IPS-18a (cell line): Measurements from ENCODE around the gene RCOR1.
A peak's percentile ranks its signal among the peaks of the same experiment; 100 is the strongest.
"Not testable (repeated sequence)": the region's sequence is repeated elsewhere in the genome, so short reads cannot be mapped to it uniquely, and the experiment has no call there.

Experiments
- H3K27ac ChIP-seq: one replicate; pipeline ENCODE4 v1.5.1; 2013; ENCODE audit warnings: low read length
- H3K27me3 ChIP-seq: one replicate; pipeline ENCODE4 v1.6.1; 2013; ENCODE audit warnings: mild to moderate bottlenecking, low read length; ENCODE audit not compliant: control insufficient read depth, insufficient read depth
- H3K36me3 ChIP-seq: one replicate; pipeline ENCODE4 v1.6.1; 2013; ENCODE audit warnings: low read depth, low read length; ENCODE audit not compliant: control insufficient read depth
- H3K4me1 ChIP-seq: one replicate; pipeline ENCODE4 v1.6.1; 2013; ENCODE audit warnings: low read depth, low read length; ENCODE audit not compliant: control insufficient read depth
- H3K4me3 ChIP-seq: one replicate; pipeline ENCODE4 v1.5.1; 2013; ENCODE audit warnings: low read length
- H3K9ac ChIP-seq: one replicate; pipeline ENCODE4 v1.6.1; 2013; ENCODE audit warnings: mild to moderate bottlenecking, low read length, moderate library complexity
- H3K9me3 ChIP-seq: one replicate; pipeline ENCODE4 v1.6.1; 2013; ENCODE audit warnings: low read depth, low read length; ENCODE audit not compliant: control insufficient read depth

RCOR1 gene

DNA sequence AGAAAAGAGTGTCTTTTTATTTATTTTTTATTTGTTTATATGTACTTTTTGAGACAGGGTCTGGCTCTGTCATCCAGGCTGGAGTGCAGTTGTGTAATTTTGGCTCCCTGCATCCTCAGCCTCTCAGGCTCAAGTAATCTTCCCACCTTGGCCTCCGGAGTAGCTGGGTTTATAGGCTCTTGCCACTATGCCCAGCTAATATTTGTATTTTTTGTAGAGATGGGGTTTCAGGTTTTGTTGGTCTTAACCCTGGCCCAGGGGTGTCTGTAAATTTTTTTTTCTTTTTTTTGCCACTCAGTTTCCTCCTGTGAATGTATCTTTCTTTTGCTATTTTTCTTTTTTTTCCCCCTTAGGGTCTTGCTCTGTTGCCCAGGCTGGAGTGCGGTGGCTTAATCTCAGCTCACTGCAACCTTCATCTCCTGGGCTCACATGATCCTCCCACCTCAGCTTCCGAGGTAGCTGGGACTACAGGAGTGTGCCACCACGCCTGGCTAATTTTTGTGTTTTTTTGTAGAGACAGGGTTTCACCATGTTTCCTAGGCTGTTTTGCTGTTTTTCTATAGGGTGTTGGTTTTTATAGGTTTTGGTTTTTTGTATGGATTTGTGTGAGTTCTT is 11.0 kb downstream of the RCOR1 start:
- Histone ChIP-seq H3K9ac (no peak overlapping the region), H3K9me3 (no peaks in the 10 kb centered on the region), H3K36me3 (no peaks in the 10 kb centered on the region), H3K27me3 (no peaks in the 10 kb centered on the region), H3K27ac (no peak overlapping the region), H3K4me3 (no peak overlapping the region), H3K4me1 (no peaks in the 10 kb centered on the region)

DNA sequence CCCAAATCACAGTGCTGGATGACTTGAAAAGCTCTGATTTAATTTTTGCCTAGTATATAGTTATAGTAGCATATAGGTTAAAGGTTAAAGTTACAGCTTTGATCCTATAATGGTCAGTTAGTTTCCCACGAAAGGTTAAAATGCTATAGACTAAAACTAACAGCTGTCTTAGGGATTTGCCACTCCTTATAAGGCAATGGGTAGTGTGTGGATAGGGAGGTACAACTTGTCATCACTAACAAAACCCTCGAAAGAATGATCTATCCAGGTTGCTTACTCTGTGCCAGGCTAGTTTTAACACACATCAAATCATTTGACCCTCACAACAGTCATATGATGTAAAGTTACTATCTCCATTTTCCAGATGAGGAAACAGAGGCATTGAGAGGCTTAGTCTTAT is 11.7 kb downstream of the RCOR1 start:
- H3K27me3 ChIP-seq: no peaks in the 10 kb centered on the region
- H3K4me1 ChIP-seq: no peaks in the 10 kb centered on the region
- H3K27ac ChIP-seq: no peak overlapping the region
- no peak overlapping the region for H3K4me3 ChIP-seq
- H3K9me3 ChIP-seq: no peaks in the 10 kb centered on the region
- H3K9ac ChIP-seq: no peak overlapping the region
- no peaks in the 10 kb centered on the region for H3K36me3 ChIP-seq

DNA sequence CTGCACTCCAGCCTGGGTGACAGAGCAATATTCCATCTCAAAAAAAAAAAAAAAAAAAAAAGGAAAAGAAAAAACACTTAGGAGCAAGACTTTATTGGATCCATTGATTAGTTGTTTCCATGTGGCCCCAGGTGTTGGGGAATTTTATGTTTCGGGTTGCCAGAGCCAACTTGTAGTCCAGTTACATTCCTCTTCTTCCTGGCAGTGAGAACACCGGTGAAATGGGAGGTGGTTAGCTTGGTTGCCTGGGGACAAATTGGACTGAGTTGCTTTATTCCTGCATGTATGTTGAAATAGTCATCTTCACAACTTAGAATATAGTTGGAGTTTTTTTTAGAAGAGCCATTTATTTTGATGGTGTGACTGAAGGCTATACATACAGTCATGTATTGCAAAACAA is 12.6 kb downstream of the RCOR1 start:
- H3K4me1 ChIP-seq: no peaks in the 10 kb centered on the region
- no peaks in the 10 kb centered on the region for H3K9me3 ChIP-seq
- H3K27ac ChIP-seq: no peak overlapping the region
- no peaks in the 10 kb centered on the region for H3K36me3 ChIP-seq
- H3K27me3 ChIP-seq: no peaks in the 10 kb centered on the region
- H3K9ac ChIP-seq: no peak overlapping the region
- H3K4me3 ChIP-seq: no peak overlapping the region

DNA sequence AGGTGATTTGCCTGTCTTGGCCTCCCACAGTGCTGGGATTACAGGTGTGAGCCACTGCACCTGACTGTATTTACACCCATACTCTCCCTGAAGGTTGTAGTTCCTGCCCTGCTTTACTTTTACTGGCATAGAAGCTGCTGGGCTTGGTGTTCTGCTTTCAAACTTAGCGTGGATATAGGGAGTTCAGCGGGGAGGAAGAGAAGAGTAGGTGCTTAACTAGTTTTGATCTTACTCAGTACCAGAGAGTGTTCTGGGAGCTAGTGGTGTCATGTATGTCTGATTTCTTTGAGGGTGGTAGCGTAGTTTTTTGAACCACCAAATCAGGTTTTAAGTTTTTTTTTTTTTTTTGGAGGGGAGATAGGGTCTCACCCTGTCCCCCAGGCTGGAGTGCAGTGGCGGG is 13.8 kb downstream of the RCOR1 start:
- H3K9me3 ChIP-seq: no peaks in the 10 kb centered on the region
- H3K27ac ChIP-seq: no peak overlapping the region
- H3K4me3 ChIP-seq: no peak overlapping the region
- no peaks in the 10 kb centered on the region for H3K4me1 ChIP-seq
- no peaks in the 10 kb centered on the region for H3K36me3 ChIP-seq
- no peaks in the 10 kb centered on the region for H3K27me3 ChIP-seq
- no peak overlapping the region for H3K9ac ChIP-seq

DNA sequence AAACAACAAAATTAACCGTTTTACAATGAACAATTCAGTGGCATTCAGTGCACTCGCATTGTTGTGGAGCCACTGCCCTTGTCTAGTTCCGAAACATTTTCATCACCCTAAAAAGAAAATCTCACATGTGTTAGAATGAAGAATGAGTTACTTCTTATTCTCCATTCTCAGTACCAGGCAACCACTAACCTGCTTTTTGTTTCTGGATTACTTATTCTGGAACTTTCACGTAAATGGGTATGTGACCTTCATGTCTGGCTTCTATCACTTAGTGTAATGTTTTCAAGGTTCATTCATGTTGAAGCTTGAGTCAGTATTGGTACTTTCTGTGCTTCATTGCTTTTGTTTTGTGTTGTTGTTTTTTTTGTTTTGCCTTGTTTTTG is 15.6 kb downstream of the RCOR1 start:
- H3K27ac ChIP-seq: no peak overlapping the region

DNA sequence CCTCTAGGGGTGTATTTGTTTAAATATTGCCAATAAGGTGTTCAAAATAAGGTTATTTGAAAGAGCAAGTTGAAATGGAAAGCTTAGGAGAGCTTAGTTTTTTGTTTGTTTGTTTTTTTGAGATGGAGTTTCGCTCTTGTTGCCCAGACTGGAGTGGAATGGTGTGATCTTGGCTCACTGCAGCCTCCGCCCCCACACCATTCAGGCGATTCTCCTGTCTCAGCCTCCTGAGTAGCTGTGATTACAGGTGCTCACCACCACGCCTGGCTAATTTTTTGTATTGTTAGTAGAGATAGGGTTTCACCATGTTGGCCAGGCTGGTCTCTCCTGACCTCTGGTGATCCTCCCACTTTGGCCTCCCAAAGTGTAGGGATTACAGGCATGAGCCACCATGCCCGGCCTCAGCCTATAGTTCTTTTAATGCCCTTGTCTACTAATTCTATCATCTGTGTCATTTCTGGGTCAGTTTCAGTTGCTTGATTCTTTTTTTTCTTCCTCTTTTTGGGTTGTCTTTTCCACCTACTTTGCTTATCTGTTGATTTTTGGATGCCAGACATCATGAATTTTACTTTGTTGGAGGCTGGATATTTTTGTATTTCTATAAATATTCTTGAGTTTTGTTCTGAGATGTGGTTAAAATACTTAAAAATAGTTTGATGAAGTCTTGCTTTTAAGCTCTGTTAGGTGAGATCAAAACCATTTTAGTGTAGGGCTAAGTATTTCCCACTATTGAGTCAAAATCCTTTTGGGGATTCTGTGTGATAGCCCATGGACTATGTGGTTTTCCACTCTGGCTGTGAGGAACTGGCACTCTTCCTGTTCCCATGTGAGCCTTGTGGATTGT is 18.7 kb downstream of the RCOR1 start:
- no peaks in the 10 kb centered on the region for H3K36me3 ChIP-seq
- H3K27me3 ChIP-seq: no peaks in the 10 kb centered on the region
- no peak overlapping the region for H3K4me3 ChIP-seq
- no peaks in the 10 kb centered on the region for H3K4me1 ChIP-seq
- H3K27ac ChIP-seq: no peak overlapping the region
- H3K9me3 ChIP-seq: no peaks in the 10 kb centered on the region
- no peak overlapping the region for H3K9ac ChIP-seq

More for the DNA sequence above, 15.6 kb downstream of the RCOR1 start:
- Histone ChIP-seq H3K9ac (no peak overlapping the region), H3K4me1 (no peaks in the 10 kb centered on the region), H3K9me3 (no peaks in the 10 kb centered on the region), H3K4me3 (no peak overlapping the region), H3K27me3 (no peaks in the 10 kb centered on the region), H3K36me3 (no peaks in the 10 kb centered on the region)

DNA sequence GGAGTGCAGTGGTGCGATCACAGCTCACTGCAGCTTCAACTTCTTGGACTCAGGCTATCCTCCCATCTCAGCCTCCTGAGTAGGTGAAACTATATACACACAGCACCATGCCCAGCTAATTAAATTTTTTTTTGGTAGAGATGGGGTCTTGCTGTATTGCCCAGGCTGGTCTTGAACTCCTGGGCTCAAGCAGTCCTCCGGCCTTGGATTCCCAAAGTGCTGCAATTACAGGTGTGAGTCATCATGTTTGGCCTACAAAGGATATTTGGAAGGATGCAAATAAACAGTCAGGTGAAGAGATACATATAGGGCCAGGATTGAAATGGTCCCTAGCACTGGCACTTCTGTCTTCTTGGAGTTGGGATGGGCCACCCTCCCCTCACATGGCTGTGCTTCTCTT is 23.9 kb downstream of the RCOR1 start:
- H3K27ac ChIP-seq: no peak overlapping the region
- H3K4me3 ChIP-seq: no peak overlapping the region
- H3K36me3 ChIP-seq: no peaks in the 10 kb centered on the region
- no peaks in the 10 kb centered on the region for H3K9me3 ChIP-seq
- H3K9ac ChIP-seq: no peak overlapping the region
- H3K4me1 ChIP-seq: no peaks in the 10 kb centered on the region
- H3K27me3 ChIP-seq: no peaks in the 10 kb centered on the region

DNA sequence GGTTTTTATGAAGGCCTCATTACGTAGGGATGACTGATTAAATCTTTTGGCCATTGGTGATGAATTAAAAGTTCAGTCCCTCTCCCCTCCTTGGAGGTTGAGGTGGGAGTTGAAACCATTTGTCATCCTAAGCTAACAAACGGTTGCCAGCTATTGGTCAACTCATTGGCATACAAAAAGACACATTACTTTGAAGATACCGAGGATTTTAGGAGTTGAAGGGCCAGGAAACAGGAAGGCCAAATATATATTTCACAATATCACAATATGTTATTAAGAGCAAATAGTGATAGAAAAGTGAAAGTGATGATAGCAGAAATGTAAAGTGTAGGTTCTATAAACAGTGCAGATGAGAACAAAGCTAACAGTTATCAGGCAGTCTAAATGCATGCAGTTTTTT is 24.4 kb downstream of the RCOR1 start:
- H3K4me1 ChIP-seq: peaks cover 4% of the 10 kb centered on the region
- no peaks in the 10 kb centered on the region for H3K9me3 ChIP-seq
- H3K9ac ChIP-seq: no peak overlapping the region
- no peaks in the 10 kb centered on the region for H3K27me3 ChIP-seq
- H3K27ac ChIP-seq: no peak overlapping the region
- H3K36me3 ChIP-seq: no peaks in the 10 kb centered on the region
- H3K4me3 ChIP-seq: no peak overlapping the region

DNA sequence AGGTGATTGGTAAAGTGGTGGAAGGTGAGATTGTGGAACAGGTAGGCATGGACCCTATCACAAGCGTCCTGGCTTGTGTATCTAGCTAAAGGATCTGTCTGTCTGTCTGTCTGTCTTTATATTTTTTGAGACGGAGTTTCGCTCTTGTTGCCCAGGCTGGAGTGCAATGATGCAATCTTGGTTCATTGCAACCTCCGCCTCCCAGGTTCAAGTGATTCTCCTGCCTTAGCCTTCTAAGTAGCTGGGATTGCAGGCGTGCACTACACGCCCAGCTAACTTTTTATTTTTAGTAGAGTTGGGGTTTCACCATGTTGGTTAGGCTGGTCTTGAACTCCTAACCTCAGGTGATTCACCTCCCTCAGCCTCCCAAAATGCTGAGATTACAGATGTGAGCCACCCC is 26.6 kb downstream of the RCOR1 start:
- H3K4me3 ChIP-seq, H3K27ac ChIP-seq, H3K9me3 ChIP-seq, H3K36me3 ChIP-seq, H3K9ac ChIP-seq, H3K27me3 ChIP-seq: not testable (repeated sequence)
- H3K4me1 ChIP-seq: peaks cover 16% of the 10 kb centered on the region

DNA sequence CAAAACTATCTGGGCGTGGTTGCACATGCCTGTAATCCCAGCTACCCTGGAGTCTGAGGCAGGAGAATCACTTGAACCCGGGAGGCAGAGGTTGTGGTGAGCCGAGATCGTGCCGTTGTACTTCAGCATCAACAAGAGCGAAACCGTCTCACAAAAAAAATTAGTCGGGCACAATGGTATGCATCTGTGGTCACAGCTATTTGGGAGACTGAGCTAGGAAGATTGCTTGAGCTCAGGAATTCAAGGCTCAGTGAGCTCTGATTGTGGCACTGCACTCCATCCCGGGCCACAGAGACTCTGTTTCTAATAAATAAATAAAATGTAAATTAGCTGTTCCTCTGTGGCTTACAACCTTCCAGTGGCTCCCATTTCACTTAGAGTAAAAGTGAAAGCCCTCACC is 28.0 kb downstream of the RCOR1 start:
- Histone ChIP-seq H3K36me3 (no peaks in the 10 kb centered on the region), H3K9me3 (no peaks in the 10 kb centered on the region), H3K27ac (no peak overlapping the region), H3K4me3 (no peak overlapping the region), H3K9ac (no peak overlapping the region), H3K27me3 (no peaks in the 10 kb centered on the region), H3K4me1 (peaks cover 16% of the 10 kb centered on the region)

DNA sequence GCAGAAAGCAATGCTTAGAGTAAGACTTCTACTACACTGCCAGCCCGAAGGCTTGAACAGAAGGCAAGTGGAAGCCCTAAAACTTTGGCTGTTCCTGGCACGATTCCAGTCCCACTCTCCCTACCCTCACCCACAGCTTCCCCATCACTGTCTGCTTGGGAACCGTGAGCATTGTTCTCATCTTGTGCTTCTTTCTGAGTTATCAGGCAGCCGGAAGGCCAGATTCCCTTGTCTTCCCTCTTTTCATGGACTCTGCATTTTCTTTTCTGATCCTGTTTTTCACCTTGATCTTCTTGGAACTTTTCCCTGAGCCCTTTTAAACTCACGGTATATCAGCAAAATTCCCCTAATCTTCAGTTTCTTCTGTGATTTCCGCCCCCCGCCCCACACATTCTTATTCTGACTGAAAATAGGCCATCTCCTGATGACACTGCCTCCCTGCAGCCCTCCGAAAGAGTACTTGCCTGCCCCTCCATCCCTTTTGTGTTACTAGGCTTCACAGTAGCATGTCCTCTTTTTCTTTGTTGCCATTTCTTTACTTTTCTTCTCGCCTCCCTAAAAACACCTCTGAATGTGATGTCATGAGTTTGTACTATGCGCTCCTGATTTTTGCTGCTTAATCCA is 29.9 kb downstream of the RCOR1 start:
- H3K27me3 ChIP-seq: no peaks in the 10 kb centered on the region
- no peaks in the 10 kb centered on the region for H3K36me3 ChIP-seq
- peak overlapping the region; percentile 35 for H3K4me3 ChIP-seq
- H3K9me3 ChIP-seq: no peaks in the 10 kb centered on the region
- H3K4me1 ChIP-seq: peaks cover 16% of the 10 kb centered on the region
- peak overlapping the region; percentile 41 for H3K9ac ChIP-seq
- H3K27ac ChIP-seq: peak overlapping the region; percentile 76

DNA sequence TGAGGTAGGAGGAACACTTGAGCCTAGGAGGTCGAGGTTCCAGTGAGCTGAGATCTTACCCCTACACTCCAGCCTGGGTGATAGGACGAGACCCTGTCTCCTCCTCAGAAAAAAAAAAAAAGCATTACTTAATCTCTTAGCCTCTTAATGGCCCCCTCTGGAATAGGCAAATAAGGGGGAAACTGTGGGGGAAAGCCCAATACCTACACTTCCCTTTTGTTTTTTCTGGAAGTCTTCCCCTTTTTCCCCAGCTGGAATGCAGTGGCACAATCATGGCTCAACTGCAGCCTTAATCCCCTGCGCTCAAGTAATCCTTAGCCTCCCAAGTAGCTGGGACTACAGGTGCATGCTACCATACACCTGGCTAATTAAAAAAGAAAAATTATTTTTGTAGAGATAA is 32.2 kb downstream of the RCOR1 start:
- Histone ChIP-seq H3K27ac (no peak overlapping the region), H3K36me3 (no peaks in the 10 kb centered on the region), H3K9ac (no peak overlapping the region), H3K9me3 (no peaks in the 10 kb centered on the region), H3K4me3 (no peak overlapping the region), H3K4me1 (peaks cover 24% of the 10 kb centered on the region), H3K27me3 (no peaks in the 10 kb centered on the region)
